Activated T-cell treated with anti-CD3 and anti-CD28 coated beads for 24 hours (primary cell): Measurements from ENCODE around the gene ALDH3B2.
A peak's percentile ranks its signal among the peaks of the same experiment; 100 is the strongest.
"Not testable (repeated sequence)": the region's sequence is repeated elsewhere in the genome, so short reads cannot be mapped to it uniquely, and the experiment has no call there.

ENCODE experiments used
- DNase-seq: peaks from one replicate; pipeline ENCODE4 v3.0.0-alpha.2; 2020; ENCODE audit warnings: low read depth

Gene ALDH3B2

DNA sequence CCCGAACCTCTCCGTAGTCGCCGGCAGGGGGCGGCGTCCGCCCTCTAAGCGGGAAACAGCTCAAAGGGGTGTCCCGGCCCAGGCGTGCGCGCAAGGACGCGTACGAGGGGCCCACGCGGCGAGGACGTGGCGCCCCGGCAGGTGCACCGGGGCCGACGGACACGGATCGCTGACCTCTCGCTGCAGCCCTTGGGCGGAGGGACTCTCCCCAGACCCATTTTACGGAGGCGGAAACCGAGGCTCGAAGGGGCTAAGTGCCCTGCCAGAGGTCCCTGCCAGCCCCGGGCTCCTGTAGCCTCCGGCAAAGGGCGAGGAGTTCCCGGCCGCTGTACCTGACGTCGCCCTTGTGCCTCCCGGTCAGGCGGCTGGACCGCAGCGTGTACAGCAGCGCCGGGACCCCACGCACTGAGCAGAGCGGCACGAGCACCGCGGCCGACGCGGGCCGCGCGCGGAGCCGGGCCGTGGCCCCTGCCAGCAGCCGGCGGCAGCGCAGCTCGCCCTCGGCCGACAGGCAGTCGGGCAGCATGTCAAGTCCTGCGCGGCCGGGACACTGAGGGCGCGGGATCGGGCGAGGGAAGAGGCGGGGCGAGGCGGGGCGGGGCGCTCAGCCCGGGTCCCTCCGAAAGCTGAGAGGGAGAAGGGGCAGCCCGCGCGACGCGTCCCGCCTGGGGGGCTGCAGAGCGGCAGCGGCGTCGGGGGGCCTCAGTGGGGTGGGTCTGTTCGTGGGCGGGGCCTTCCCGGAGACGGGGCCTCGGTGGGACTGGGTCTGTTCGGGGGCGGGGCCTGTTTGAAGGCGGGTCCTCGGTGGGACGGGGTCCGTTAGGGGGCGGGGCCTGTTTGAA lies 44.8 kb downstream of the ALDH3B2 start, which contains the start of gene NUDT8:
TSS of gene NUDT8 (minus strand) at position 552 of the 842 bp plus-strand sequence. CDS start at position 526, 26 bp downstream.
- DNase-seq: peak; percentile 79

DNA sequence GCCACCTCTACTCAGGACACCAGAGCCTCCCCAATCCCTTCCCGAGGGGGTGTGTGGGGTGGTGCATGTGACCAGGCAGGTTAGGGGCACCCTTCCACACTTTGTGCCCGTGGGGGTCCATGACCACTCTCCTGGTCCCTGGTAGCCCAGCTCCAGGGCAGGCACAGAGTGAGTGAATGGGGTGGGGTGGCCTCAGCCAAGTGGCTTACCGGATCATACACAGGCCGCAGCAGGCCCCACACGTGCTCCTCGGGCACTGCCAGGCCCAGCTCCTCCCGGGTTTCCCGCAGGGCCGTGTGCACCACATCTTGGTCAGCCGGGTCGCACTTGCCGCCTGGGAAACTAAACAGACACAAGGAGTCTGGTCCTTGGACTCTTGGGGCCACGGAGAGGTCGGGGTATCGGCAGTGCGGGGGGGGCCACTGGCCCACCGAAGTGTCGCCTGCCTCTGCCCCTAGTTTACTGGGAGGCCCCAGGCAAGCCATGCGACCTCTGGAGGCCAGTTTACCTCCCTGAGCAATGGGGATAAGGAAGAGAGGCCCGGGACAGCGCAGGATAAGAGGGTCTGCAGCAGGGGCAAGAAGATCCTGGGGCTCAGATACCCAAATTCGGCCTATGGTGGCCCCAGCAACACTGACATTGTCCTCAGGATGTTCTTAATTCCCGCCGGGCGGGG lies 45.6 kb downstream of the ALDH3B2 start:
- no peak for DNase-seq

DNA sequence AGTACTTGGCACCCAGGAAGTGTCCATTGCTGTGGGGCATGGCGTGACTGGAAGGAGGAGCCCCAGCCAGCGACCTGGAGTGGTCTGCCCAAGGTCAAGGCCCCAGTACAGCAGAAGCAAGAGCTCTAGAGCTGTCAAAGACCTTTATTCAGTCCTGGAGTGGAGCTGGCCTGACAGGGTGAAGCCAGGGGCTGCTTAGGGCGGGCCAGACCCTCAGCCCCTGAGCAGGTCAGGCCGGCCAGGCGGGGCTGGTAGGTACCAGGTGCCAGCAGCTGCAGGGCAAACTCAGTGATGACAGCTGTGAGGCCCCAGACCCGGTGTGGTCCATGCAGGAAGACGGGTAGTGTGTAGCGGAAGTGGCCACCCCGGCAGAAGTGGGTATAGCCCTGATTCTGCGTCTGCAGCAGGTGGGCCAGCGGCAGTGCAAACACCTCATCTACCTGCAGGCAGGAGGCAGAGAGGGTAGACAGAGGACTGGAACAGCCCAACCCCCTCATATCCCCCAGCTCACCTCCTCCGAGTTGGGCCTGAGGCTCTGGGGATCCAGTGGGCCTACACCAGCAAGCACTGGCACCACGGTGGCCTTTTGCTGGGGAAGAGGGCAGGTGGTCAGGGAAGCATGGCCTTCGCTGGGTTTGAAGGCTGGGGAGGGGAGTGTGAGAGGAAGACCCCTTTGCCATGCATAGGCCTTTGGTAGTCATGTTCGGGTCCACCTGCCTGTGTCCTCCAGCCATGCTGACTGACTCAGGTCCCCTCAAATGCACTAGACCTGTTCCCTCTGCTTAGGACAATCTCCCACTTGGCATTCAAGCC lies 46.4 kb downstream of the ALDH3B2 start:
- DNase-seq: no peak

DNA sequence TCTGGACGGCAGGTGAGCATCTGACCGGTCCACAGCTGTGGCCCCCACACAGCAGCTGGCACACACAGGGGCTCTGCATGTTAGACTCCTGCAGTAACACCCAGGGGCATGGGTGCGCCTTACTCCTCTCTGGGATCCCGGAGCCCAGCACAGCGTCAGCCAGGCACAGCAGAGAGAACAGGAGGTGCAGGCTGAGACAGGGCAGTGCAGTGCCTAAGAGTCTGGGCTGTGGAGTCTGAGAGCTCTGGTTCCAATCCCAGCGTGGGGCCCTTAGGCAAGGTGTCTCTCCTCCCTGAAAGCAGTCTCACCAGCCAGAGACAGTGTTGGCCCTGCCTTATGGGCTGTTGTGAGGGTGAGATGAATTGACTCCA lies 47.0 kb downstream of the ALDH3B2 start:
- no peak for DNase-seq

DNA sequence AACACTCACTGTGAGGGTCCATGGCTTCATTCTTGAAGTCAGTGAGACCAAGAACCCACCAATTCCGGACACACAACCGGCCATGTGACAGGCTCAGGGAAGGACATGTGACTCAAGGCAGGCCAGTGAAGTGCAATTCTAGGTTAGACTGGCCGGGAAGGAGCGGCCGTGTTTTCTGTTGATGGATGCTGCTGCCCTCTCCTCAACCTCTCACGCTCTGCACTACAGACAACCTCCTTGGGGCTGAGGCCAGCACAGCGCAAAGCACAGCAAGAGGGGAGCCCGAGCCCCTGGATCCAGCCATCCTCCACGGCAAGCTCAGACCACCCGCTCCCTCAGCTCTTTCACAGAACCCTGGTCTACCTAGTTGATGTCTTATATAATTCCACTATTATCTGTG lies 47.5 kb downstream of the ALDH3B2 start:
- DNase-seq: no peak

DNA sequence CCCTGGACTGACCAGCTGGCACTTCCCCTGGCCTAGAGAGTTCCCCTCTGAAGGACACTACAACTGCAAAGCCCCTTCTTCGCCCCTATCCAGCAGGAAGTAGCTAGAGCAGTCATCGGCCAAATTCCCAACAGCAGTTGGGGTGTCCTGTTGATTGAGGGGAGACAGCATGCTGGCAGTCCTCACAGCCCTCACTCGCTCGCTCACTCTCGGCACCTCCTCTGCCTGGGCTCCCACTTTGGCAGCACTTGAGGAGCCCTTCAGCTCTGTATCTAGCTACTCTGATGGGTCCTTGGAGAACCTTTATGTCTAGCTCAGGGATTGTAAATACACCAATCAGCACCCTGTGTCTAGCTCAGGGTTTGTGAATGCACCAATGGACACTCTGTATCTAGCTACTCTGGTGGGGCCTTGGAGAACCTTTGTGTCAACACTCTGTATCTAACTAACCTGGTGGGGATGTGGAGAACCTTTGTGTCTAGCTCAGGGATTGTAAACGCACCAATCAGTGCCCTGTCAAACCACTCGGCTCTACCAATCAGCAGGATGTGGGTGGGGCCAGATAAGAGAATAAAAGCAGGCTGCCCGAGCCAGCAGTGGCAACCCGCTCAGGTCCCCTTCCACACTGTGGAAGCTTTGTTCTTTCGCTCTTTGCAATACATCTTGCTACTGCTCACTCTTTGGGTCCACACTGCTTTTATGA lies 48.1 kb downstream of the ALDH3B2 start:
- not testable (repeated sequence) for DNase-seq

DNA sequence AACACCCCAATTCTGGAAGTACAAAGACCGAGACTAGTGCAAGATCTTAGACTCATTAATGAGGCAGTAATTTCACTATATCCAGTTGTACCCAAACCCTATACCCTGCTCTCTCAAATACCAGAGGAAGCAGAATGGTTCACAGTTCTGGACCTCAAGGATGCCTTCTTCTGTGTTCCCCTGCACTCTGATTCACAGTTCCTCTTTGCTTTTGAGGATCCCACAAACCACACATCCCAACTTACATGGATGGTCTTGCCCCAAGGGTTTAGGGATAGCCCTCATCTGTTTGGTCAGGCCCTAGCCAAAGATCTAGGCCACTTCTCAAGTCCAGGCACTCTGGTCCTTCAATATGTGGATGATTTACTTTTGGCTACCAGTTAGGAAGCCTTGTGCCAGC lies 50.6 kb downstream of the ALDH3B2 start:
- DNase-seq: not testable (repeated sequence)

DNA sequence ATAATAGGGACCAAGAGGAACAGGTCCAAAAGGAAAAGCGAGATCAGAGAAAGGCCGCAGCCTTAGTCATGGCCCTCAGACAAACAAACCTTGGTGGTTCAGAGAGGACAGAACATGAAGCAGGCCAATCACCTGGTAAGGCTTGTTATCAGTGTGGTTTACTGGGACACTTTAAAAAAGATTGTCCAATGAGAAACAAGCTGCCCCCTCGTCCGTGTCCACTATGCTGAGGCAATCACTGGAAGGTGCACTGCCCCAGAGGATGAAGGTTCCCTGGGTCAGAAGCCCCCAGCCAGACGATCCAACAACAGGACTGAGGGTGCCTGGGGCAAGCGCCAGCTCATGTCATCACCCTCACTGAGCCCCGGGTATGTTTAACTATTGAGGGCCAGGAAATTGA lies 51.5 kb downstream of the ALDH3B2 start:
- not testable (repeated sequence) for DNase-seq

DNA sequence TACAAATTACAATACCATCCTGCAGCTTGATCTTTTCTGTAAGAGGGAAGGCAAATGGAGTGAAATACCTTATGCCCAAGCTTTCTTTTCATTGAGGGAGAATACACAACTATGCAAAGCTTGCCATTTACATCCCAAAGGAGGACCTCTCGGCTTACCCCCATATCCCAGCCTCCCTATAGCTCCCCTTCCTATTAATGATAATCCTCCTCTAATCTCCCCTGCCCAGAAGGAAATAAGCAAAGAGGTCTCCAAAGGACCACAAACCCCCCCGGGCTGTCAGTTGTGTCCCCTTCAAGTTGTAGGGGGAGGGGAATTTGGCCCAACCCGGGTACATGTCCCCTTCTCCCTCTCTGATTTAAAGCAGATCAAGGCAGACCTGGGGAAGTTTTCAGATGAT lies 52.5 kb downstream of the ALDH3B2 start:
- not testable (repeated sequence) for DNase-seq

DNA sequence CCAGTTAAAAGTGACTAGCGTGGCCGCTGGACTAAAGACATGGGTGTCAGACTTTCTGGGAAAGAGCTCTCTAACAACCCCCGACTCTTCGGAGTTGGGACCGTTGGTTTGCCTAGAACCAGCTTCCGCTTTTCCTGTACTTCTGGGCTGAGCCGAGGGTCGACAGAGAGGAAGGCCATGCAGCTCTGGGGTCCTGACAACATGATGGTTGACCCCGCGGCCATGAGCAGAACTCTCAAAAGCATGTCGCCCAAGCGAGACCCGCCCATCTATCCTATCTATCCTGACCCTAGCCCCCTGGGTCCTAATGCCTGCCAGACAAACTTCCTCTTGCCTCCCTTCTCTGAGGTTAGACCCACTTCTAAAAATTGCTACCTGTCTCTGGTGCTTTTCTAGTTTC lies 53.8 kb downstream of the ALDH3B2 start:
- not testable (repeated sequence) for DNase-seq

DNA sequence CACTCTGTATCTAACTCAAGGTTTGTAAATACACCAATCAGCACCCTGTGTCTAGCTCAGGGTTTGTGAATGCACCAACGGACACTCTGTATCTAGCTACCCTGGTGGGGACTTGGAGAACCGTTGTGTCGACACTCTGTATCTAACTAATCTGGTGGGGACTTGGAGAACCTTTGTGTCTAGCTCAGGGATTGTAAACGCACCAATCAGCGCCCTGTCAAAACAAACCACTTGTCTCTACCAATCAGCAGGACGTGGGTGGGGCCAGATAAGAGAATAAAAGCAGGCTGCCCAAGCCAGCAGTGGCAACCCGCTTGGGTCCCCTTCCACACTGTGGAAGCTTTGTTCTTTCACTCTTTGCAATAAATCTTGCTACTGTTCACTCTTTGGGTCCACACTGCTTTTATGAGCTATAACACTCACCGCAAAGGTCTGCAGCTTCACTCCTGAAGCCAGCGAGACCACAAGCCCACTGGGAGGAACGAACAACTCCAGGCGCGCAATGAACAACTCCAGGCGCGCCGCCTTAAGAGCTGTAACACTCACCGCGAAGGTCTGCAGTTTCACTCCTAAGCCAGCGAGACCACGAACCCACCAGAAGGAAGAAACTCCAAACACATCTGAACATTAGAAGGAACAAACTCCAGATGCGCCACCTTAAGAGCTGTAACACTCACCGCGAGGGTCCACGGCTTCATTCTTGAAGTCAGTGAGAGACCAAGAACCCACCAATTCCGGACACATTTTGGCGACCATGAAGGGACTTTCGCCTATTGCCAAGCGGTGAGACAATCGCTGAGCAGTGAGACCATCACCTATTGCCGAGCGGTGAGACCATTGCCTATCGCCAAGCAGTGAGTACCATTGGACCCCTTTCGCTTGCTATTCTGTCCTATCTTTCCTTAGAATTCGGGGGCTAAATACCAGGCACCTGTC lies 54.5 kb downstream of the ALDH3B2 start:
- DNase-seq: not testable (repeated sequence)

DNA sequence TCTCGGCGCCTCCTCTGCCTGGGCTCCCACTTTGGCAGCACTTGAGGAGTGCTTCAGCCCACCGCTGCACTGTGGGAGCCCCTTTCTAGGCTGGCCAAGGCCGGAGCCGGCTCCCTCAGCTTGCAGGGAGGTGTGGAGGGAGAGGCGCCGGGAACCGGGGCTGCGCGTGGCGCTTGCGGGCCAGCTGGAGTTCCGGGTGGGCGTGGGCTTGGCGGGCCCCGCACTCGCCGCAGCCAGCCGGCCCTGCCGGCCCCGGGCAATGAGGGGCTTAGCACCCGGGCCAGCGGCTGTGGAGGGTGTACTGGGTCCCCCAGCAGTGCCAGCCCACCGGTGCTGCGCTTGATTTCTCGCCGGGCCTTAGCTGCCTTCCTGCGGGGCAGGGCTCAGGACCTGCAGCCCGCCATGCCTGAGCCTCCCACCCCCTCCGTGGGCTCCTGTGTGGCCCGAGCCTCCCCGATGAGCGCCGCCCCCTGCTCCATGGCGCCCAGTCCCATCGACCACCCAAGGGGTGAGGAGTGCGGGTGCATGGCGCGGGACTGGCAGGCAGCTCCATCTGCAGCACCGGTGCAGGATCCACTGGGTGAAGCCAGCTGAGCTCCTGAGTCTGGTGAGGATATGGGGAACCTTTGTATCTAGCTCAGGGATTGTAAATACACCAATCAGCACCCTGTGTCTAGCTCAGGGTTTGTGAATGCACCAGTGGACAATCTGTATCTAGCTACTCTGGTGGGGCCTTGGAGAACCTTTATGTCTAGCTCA lies 55.3 kb downstream of the ALDH3B2 start:
- not testable (repeated sequence) for DNase-seq

DNA sequence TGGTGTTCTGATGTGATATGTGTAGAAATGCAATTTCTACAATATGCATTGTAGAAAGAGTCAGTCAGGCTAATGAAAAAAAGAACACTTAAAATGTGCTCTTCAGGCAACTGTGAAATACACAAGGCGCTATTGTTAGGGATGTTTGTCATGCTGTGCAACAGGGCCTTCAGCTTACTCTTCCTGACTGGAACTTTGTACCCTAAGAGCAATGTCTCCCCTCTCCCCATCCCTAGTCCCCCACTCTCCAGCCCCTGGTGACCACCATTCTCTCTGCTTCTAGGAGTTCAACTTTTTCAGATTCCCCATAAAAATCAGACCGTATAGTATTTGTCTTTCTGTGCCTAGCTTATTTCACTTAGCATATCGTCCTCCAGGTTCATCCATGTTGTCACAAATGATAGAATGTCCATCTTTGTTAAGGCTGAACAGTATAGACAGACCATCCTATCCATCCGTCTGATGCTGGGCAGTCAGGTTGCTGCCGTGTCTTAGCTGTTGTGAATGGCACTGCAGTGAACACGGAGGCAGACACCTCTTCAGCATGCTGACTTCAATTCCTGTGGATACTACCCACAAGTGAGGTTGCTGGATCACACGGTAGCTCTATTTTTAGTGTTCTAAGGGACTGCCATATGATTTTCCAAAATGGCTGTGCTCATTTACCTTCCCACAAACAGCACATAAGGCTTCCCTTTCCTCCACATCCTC lies 57.0 kb downstream of the ALDH3B2 start:
- DNase-seq: no peak

DNA sequence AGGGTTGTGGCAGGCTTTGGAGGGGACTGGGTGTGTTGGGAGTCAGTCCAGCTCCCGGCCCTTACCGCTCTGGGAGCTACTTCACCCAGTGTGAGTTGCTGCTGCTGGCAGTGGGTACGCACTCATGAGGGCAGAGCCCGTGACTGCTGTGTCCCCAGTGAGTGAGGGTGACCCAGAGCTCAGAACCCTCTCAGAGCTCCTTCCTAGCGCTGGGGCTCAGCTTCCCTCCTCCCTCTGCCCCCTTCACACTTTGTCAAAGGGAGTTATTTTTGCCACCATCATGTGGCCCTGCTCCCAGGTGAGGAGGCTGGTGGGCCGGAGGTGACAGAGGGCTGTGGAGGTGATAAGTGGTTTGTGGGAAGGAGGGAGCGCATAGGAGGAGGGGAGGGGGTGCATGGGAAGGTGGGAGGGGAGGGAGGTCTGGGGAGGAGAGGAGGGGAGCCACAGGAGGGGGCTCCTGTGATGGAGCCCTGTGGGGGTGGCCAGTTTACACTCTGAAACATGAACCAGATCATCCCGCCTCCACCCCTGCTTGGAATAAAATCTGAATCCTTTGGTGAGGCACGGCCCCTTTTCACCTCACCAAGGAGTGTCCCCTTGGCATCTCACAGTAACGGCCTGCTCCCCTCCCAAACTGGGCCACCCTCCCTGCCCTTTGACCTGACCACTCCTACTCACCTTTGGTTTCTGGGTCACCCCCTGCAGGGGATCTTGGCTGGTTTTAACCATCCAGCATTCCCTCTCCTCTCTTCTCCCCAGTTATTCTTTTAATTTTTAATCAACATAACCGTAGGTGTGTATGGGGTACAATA lies 57.8 kb downstream of the ALDH3B2 start:
- no peak for DNase-seq

DNA sequence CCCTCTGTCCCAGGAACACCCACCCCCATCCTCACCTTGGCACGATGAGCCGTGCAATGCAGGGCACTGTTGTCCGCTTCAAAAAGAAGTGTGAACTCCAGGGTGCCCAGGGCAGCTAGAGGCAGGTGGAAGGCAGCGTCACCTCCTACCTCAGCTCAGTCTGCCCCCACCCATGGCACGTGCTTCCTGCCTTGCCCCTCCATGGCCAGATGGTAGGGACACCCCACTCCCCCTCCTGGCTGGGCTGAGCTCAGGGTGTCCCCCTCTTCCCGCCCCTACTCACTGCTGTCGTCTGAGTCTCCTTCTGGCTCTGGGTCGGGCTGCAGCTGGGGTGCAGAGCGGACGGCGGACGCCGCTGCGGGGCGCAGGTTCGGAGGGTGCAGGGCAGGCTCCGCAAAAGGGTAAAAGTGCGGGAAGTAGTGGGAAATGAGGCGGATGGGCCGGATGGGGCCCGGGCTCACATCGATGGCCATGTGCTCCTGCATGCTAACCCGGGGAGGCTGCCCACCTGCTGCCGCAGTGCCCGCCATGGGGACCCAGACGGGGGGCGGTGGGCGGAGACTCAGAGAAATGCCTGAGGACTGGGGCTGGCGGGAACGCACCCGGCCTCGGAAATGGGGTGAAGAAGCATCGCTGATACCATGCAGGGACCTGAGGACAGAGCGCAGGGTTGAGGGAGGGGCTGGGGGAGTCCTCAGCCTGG lies 58.5 kb downstream of the ALDH3B2 start:
- DNase-seq: no peak

DNA sequence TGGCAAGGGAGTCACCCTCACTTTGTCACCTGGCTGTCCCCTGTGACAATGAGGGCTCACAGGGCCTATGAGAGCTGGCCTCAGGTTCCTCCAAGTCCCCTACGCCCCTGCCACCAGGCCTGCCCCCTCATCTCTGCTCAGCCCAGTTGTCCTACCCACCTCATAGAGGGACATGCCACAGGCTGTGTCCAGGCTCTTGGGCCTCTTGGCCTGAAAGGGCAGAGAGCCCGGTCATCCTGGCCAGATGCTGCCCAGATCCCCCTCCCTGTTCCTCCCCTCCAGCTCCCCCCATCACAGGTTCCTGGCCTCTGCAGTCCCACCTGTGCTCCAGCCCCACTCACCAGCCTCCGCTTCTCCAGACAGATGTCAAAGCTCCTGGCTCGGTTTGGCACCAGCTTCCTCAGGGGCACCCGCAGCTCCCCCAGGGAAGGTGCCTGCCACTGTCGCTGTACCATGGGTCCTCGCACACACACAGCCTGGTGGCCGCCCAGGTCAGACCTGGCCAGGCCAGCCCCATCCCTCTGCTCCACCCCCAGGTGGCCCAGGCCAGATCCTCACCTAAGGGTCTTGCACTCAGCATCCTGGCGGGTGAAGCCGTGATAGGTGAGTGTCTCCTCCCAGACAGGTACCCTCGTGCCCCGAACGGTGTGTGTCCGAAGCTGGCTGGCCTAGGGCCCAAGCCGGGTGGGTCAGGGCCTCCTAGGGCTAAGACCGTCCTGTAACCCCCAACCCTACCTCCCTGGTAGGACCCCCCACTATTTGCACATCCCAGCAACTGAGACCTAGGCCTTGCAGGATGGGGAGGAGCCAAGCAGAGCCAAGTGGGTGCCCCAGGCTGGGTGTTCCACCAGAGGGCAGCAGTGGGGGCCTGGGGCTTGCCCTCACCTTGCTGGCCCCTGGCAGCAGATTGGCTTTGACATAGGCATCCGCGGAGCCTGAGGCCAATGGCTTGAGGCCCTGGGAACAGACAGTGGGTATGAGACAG lies 59.4 kb downstream of the ALDH3B2 start:
- peak; percentile 23 for DNase-seq
